Bronchial epithelial cell (primary cell): ENCODE measurements around the gene KMT2E. TPM values are rescaled to one million over a fixed set of nuclear protein-coding genes. Genes with fewer than 3 reads are reported as not detected.
A peak's percentile ranks its signal among the peaks of the same experiment; 100 is the strongest.
"Not testable (repeated sequence)": the region's sequence is repeated elsewhere in the genome, so short reads cannot be mapped to it uniquely, and the experiment has no call there.

ENCODE experiments used
- DNase-seq: peaks from one replicate; pipeline ENCODE4 v3.0.0-alpha.2; 2010; ENCODE audit warnings: low read depth
- FAIRE-seq: peaks from 2 replicates; lab custom pipeline; 2011; peaks lifted over from hg19 to GRCh38; lab: Jason Lieb, UNC
- H3K27me3 ChIP-seq: 2 replicates; pipeline ENCODE4 v1.5.1; 2011; ENCODE audit warnings: low read length; ENCODE audit not compliant: control insufficient read depth, insufficient read depth
- H3K36me3 ChIP-seq: 2 replicates; pipeline ENCODE4 v1.5.1; 2011; ENCODE audit warnings: low read length; ENCODE audit not compliant: control insufficient read depth, insufficient read depth
- H3K4me3 ChIP-seq: 2 replicates; pipeline ENCODE4 v1.5.1; 2011; ENCODE audit warnings: mild to moderate bottlenecking, low read depth, low read length, control low read depth
- total RNA-seq: library from RNA; depleted of rRNA; stranded (reverse); fragments of >200 nt; gene quantifications from 2 replicates; pipeline ENCODE4 v1.2.1, GENCODE V29; 2014
- TF ChIP-seq, protein P1 (sequence below): IDR thresholded peaks from 2 replicates; pipeline ENCODE4 v1.5.1; 2011; ENCODE audit warnings: mild to moderate bottlenecking, moderate library complexity, low read length, control low read depth, inconsistent platforms; ENCODE audit not compliant: insufficient read depth, severe bottlenecking

Gene KMT2E
- total RNA-seq, 1 donor from 2014 or later, result 79.8 TPM

DNA sequence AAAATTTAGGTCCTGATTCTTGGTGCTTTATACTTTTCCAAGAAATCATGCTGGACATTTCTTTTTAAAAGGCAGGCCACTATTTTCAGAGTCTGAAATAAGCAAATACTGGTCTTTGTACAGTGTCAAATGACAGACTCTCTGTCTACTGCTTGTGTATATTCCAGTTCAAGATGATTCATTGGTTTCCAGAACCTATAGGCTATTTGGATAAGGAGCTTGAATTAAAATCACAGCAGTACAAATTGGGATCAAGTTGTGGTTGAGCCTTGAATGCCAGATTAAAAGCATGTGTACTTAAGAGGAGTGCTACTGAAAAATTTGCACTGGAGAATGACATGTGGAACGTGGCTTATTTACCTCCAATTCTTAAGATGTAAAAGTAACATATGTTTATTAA lies 10.7 kb downstream of the KMT2E start:
- TF ChIP-seq, protein P1, sequence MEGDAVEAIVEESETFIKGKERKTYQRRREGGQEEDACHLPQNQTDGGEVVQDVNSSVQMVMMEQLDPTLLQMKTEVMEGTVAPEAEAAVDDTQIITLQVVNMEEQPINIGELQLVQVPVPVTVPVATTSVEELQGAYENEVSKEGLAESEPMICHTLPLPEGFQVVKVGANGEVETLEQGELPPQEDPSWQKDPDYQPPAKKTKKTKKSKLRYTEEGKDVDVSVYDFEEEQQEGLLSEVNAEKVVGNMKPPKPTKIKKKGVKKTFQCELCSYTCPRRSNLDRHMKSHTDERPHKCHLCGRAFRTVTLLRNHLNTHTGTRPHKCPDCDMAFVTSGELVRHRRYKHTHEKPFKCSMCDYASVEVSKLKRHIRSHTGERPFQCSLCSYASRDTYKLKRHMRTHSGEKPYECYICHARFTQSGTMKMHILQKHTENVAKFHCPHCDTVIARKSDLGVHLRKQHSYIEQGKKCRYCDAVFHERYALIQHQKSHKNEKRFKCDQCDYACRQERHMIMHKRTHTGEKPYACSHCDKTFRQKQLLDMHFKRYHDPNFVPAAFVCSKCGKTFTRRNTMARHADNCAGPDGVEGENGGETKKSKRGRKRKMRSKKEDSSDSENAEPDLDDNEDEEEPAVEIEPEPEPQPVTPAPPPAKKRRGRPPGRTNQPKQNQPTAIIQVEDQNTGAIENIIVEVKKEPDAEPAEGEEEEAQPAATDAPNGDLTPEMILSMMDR, result no peak
- FAIRE-seq (no peak), DNase-seq (peak; percentile 75)
- Histone ChIP-seq H3K4me3 (no peak overlapping the region), H3K36me3 (no peaks in the 10 kb centered on the region), H3K27me3 (no peaks in the 10 kb centered on the region)

GRCh38 chr7:105026750-105027149 lies 12.7 kb downstream of the KMT2E start:
- FAIRE-seq, result no peak
- no peak overlapping the region for H3K4me3 ChIP-seq
- no peak for DNase-seq
- TF ChIP-seq, protein P1, result no peak
- H3K36me3 ChIP-seq, result no peaks in the 10 kb centered on the region
- no peaks in the 10 kb centered on the region for H3K27me3 ChIP-seq

GRCh38 chr7:105027176-105027853 lies 13.3 kb downstream of the KMT2E start:
- DNase-seq (no peak), FAIRE-seq (no peak)

DNA sequence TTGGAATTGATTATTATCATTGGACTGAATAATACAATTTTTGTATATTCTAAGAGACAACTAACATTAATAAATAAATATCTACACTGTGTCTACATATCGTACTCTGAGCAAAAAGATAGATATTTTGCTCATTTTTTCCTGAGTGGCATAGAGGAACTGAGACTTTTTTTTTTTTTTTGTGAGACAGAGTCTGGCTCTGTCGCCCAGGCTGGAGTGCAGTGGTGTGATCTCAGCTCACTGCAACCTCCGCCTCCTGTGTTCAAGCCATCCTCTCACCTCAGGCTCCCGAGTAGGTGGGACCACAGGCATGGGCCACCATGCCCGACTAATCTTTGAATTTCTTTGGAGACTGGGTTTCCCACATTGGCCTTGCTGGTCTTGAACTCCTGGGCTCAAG lies 14.0 kb downstream of the KMT2E start:
- no peak for DNase-seq
- TF ChIP-seq, protein P1, result no peak
- H3K4me3 ChIP-seq, result no peak overlapping the region
- FAIRE-seq, result no peak
- no peaks in the 10 kb centered on the region for H3K27me3 ChIP-seq
- no peaks in the 10 kb centered on the region for H3K36me3 ChIP-seq

More at GRCh38 chr7:105027176-105027853, 13.3 kb downstream of the KMT2E start:
- TF ChIP-seq, protein P1, result no peak
- H3K27me3 ChIP-seq, result no peaks in the 10 kb centered on the region
- H3K4me3 ChIP-seq, result no peak overlapping the region
- H3K36me3 ChIP-seq, result no peaks in the 10 kb centered on the region

- not testable (repeated sequence) for H3K36me3 ChIP-seq, DNase-seq, H3K4me3 ChIP-seq, H3K27me3 ChIP-seq, FAIRE-seq
Measured at GRCh38 chr7:105028941-105029340, 14.9 kb downstream of the KMT2E start.

DNA sequence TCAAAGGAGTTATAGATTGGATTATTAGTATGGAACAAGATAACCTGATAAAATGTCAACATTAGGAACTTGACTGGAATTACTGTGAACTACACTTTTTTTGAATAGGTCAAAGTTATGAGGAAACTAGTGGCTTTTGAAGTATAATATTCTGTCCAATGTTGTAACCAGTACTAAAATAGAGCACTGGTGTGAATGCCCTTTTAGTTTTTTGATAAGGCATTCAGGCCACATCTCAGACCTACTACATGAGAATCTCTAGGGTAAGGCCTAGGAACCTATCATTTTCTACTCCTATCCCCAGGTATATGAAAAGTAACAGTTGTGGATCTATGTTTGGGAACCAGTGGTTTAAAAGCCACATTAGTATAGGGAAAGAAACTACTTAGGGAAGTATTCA lies 16.4 kb downstream of the KMT2E start:
- no peak for DNase-seq
- Histone ChIP-seq H3K4me3 (no peak overlapping the region), H3K27me3 (no peaks in the 10 kb centered on the region), H3K36me3 (peaks cover 1% of the 10 kb centered on the region)
- FAIRE-seq, result no peak
- TF ChIP-seq, protein P1, result no peak
